ENCODE measurements around the gene PHKG1. TPM values are rescaled to one million over a fixed set of nuclear protein-coding genes. Genes with fewer than 3 reads are reported as not detected.

Gene PHKG1
- total and polyA plus RNA-seq, 10 of the 15 experiments (the other 5 are each of a cell fraction or from before 2014, with no cell fraction given) = 0.08 to 1.6 (median 0.44) TPM

DNA sequence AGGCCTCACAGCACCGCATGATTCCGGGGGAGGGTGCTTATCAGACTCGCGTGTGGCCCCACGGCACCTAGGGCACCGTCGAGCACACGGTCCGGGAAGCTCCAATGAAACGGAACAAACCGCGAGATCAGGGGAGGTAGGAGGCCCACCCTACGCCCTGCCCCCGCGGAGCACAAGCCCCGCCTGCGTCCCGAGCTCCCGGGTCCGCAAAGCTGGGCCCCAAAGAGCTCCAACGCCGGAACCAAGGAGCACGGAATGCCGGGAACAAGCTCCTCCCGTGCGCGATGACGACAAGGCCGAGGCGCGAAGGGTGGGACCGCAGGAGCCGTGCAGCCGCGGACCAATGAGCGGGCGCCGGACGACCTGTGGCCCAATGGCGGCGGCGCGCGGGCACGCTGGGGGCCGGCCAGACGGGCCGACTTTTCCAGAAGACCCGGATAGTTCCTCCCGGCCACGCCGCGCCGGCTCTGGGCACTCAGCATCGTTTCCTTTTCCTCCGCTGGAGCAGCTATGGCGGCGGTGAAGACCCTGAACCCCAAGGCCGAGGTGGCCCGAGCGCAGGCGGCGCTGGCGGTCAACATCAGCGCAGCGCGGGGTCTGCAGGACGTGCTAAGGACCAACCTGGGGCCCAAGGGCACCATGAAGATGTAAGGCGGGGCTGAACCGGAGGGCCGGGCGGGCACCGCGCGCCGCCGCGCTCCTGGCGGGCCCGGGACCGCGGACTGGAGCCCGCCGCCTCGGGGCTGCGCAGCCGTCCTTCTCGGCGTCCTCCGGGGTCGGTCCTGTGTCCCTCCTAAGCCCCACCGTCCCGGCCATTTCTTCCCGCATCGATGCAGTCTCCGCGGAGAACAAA lies 41.2 kb downstream of the PHKG1 start, which contains the start of the genes CCT6A and PSPH:
Gene CCT6A (plus strand): TSS at position 427 of the 853 bp plus-strand sequence. CDS start 84 bp downstream, at position 511.
Gene PSPH (minus strand): TSS at position 106 of the 853 bp plus-strand sequence. CDS start 30,232 bp downstream, outside the sequence.
- H4K20me1 ChIP-seq (ENCODE audit: control insufficient read depth, insufficient read depth) = no peaks in the 10 kb centered on the region; the same call in 1 of the 2 replicates
- ChIA-PET SMC1A (ENCODE audit: uncharacterized antibody, unreplicated experiment) (interaction anchor here (0.8 to 2.1 kb wide), 7 partner anchors 11 to 520 kb away, joined by 3 to 13 read pairs (median 4); partner anchors contain the start of gene CHCHD2), CTCF (interaction anchor here (0.7 to 2.0 kb wide), 8 partner anchors 11 to 51 kb away, joined by 3 to 7 read pairs (median 5); no protein-coding TSS in a partner anchor), POLR2A (interaction anchor here (0.7 to 2.4 kb wide), 12 partner anchors 9 to 1292 kb away, joined by 3 to 29 read pairs (median 4); partner anchors contain the start of genes CHCHD2, SEC61G and SUMF2), RAD21 (ENCODE audit: unreplicated experiment) (interaction anchor here (0.6 to 1.7 kb wide), 8 partner anchors 9 to 410 kb away, joined by 3 to 23 read pairs (median 4); partner anchors contain the start of genes NIPSNAP2 and SUMF2)
- H3K9me3 ChIP-seq (replicated peaks; ENCODE audit: control insufficient read depth, insufficient read depth, low read length) = no peaks in the 10 kb centered on the region
- in situ Hi-C loops (cut with MboI) = no loop called here
- peaks cover 1 to 15% of the 10 kb centered on the region in 2 experiments; a peak in 3 of 4 replicates for H3K36me3 ChIP-seq (ENCODE audit: control insufficient read depth in 2 of 2, insufficient read depth in 2 of 2, low read length in 1 of 2)
- FAIRE-seq (peak; percentile 87), DNase-seq (ENCODE audit: low read depth, low spot score) (peak; percentile 87), ATAC-seq (peak; percentile 94)
- intact Hi-C loops (cut with micrococcal nuclease; ENCODE audit: unreplicated experiment) = loop anchor here (1.0 to 5.0 kb wide), 4 partner anchors 13 to 514 kb away; partner anchors contain the start of genes SUMF2 and VOPP1
- H2AFZ ChIP-seq (ENCODE audit: control insufficient read depth, low read depth, low read length) = peak within 1 kb of the TSS; percentile 87
- H3K27me3 ChIP-seq (replicated peaks in 1 of 2; ENCODE audit: control insufficient read depth in 2 of 2, insufficient read depth in 2 of 2, low read length in 1 of 2) = no peaks in the 10 kb centered on the region
- H3K4me3 ChIP-seq = peak within 1 kb of the TSS; percentile 86
- under 1% methylated on average over 94 of the region's 97 CpGs for WGBS (ENCODE audit: insufficient coverage, insufficient replicate concordance, low lambda C conversion rate, missing lambda C conversion rate)
- H3K27ac ChIP-seq (ENCODE audit: control insufficient read depth, insufficient read depth) = peak within 1 kb of the TSS; percentile 83
- peaks cover 58% of the 10 kb centered on the region for H3K79me2 ChIP-seq (ENCODE audit: control insufficient read depth, insufficient read depth, low read length)
- peak within 1 kb of the TSS; percentile 75 for H3K4me2 ChIP-seq (ENCODE audit: control insufficient read depth, insufficient read depth)
- H3K9ac ChIP-seq (ENCODE audit: control insufficient read depth, insufficient read depth, low read length) = peak within 1 kb of the TSS; percentile 96
- peaks cover 14% of the 10 kb centered on the region for H3K4me1 ChIP-seq (ENCODE audit: control insufficient read depth, insufficient read depth, low read length)
- TSS peak; percentile 72 for BruUV-seq (replicated peaks)
- peak; percentile 67 for TF ChIP-seq SMARCA5 (IDR thresholded peaks at IDR 0.05)
- TF ChIP-seq CHD1 (IDR thresholded peaks at IDR 0.05; ENCODE audit: low read depth, low read length) = 0 out of 2 replicates have a peak, but pooled peaks have one; percentile 46
- TF ChIP-seq, protein P1, sequence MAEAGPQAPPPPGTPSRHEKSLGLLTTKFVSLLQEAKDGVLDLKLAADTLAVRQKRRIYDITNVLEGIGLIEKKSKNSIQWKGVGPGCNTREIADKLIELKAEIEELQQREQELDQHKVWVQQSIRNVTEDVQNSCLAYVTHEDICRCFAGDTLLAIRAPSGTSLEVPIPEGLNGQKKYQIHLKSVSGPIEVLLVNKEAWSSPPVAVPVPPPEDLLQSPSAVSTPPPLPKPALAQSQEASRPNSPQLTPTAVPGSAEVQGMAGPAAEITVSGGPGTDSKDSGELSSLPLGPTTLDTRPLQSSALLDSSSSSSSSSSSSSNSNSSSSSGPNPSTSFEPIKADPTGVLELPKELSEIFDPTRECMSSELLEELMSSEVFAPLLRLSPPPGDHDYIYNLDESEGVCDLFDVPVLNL (IDR thresholded peaks at IDR 0.05; ENCODE audit: low read depth, low read length) = peak; percentile 54; the same call in 1 of the 2 replicates
- TF ChIP-seq CREB1 (IDR thresholded peaks at IDR 0.05; ENCODE audit: low read depth) = peak; percentile 92
- peak; percentile 99 for TF ChIP-seq IKZF2 (IDR thresholded peaks at IDR 0.05)
- TF ChIP-seq, protein P2, sequence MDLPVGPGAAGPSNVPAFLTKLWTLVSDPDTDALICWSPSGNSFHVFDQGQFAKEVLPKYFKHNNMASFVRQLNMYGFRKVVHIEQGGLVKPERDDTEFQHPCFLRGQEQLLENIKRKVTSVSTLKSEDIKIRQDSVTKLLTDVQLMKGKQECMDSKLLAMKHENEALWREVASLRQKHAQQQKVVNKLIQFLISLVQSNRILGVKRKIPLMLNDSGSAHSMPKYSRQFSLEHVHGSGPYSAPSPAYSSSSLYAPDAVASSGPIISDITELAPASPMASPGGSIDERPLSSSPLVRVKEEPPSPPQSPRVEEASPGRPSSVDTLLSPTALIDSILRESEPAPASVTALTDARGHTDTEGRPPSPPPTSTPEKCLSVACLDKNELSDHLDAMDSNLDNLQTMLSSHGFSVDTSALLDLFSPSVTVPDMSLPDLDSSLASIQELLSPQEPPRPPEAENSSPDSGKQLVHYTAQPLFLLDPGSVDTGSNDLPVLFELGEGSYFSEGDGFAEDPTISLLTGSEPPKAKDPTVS (IDR thresholded peaks at IDR 0.05; ENCODE audit: low read depth, low read length) = no peak
- no peak for TF ChIP-seq ZZZ3 (IDR thresholded peaks at IDR 0.05; ENCODE audit: control insufficient read depth, insufficient read length, low read depth)
- 0 out of 2 replicates have a peak, but pooled peaks have one; percentile 9 for TF ChIP-seq NR2C1 (IDR thresholded peaks at IDR 0.05)
- TF ChIP-seq BHLHE40 (IDR thresholded peaks at IDR 0.05; ENCODE audit: borderline replicate concordance in 1 of 2, low read depth in 2 of 2, low read length in 1 of 2) = peak; percentile 59 to 89; a peak in 3 of 4 replicates
- TF ChIP-seq, protein P3, sequence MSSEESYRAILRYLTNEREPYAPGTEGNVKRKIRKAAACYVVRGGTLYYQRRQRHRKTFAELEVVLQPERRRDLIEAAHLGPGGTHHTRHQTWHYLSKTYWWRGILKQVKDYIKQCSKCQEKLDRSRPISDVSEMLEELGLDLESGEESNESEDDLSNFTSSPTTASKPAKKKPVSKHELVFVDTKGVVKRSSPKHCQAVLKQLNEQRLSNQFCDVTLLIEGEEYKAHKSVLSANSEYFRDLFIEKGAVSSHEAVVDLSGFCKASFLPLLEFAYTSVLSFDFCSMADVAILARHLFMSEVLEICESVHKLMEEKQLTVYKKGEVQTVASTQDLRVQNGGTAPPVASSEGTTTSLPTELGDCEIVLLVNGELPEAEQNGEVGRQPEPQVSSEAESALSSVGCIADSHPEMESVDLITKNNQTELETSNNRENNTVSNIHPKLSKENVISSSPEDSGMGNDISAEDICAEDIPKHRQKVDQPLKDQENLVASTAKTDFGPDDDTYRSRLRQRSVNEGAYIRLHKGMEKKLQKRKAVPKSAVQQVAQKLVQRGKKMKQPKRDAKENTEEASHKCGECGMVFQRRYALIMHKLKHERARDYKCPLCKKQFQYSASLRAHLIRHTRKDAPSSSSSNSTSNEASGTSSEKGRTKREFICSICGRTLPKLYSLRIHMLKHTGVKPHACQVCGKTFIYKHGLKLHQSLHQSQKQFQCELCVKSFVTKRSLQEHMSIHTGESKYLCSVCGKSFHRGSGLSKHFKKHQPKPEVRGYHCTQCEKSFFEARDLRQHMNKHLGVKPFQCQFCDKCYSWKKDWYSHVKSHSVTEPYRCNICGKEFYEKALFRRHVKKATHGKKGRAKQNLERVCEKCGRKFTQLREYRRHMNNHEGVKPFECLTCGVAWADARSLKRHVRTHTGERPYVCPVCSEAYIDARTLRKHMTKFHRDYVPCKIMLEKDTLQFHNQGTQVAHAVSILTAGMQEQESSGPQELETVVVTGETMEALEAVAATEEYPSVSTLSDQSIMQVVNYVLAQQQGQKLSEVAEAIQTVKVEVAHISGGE (CRISPR knock-in tag; IDR thresholded peaks at IDR 0.05) = no peak
- peak; percentile 90 for TF ChIP-seq SMAD5 (IDR thresholded peaks at IDR 0.05; ENCODE audit: low read depth)
- TF ChIP-seq WRNIP1 (IDR thresholded peaks at IDR 0.05; ENCODE audit: borderline replicate concordance, low read depth, low read length) = no peak
- TF ChIP-seq ETV6 (conservative IDR thresholded peaks at IDR 0.05 in 1 of 2, IDR thresholded peaks at IDR 0.05 in 1 of 2; ENCODE audit: borderline replicate concordance in 1 of 2, low read depth in 1 of 2) = 0 out of 4 replicates have a peak, but pooled peaks of 1 of the 2 experiments have one; percentile 12
- TF ChIP-seq, protein P4, sequence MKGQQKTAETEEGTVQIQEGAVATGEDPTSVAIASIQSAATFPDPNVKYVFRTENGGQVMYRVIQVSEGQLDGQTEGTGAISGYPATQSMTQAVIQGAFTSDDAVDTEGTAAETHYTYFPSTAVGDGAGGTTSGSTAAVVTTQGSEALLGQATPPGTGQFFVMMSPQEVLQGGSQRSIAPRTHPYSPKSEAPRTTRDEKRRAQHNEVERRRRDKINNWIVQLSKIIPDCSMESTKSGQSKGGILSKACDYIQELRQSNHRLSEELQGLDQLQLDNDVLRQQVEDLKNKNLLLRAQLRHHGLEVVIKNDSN (IDR thresholded peaks at IDR 0.05; ENCODE audit: borderline replicate concordance, extremely low read length, insufficient read depth, low read depth, low read length) = no peak
